Eye (tissue), 1 donor: ENCODE measurements around the gene TEKT2.

Experiments
- DNase-seq: peaks from one replicate; pipeline ENCODE4 v3.0.0-alpha.2; 2015

TEKT2 gene

DNA sequence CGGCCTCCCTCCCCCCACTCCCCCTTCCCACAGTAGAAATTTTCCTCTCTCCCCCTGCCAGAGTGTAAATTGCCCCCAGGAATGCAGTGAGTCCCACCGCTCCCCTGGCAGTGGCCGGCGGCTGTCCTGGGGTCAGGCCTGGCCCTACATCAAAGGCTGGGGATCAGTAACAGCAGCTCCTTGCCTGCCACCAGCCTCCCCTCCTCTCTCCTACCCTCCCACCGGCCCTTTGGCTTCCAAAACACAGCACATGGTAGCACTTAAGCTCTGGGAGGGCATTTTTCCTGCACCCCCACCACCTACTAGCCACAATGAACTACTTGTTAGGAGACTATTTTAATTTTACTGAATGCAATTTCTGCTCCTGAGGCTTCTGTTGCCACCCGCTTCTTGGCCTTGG lies 50.1 kb downstream of the TEKT2 start:
- no peak for DNase-seq

- peak; percentile 88 for DNase-seq
These were observed 50.8 kb downstream of the TEKT2 start for GRCh38 chr1:36134505-36135329.

- no peak for DNase-seq
These were observed 51.4 kb downstream of the TEKT2 start for GRCh38 chr1:36135330-36135667.

DNA sequence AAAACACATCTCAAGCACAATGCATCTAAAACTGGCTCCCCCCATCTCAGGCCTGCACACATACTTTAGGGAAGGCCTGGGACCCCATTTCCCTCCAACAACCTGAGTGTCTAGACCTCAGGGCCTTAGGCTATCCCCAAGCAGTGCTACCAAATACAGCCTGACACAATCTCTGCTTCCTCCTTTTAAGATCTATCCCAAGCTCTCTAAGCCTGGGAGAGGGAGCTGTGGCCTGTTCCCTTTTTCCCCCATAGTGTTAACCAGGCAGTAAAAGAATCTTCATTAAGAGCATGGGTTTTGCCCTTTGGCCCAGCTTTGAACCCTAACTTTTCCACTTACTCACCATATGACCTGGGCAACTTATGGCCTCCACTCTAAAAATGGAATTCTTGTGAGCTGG lies 51.9 kb downstream of the TEKT2 start:
- DNase-seq: no peak

DNA sequence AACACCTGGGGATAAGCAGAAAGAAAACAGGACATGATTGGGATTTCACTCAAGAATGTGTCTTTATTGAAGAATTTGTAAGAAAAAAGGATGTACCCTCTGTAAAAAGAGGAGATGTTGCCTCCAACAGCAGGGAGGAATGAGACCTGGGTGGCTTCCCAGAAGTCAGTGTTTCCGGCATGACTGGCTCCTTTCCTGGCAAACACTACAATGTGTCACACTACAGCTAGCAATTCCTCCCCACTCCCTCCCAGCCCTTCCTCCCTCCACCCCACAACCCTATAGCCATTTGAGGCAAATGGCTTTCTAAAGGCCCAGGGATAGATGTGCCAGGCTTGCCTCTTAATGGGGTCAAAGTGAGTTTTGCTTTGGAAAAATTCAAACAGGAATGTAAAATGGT lies 52.6 kb downstream of the TEKT2 start:
- no peak for DNase-seq

GRCh38 chr1:36137226-36137625 lies 53.3 kb downstream of the TEKT2 start:
- no peak for DNase-seq

- no peak for DNase-seq
These were observed 53.9 kb downstream of the TEKT2 start for GRCh38 chr1:36137776-36138175.
